HG03558 (cell line): Measurements from ENCODE around the gene ATE1.
"Not testable (repeated sequence)": the region's sequence is repeated elsewhere in the genome, so short reads cannot be mapped to it uniquely, and the experiment has no call there.

Experiments used
- ATAC-seq: cut with Tn5 transposase; IDR thresholded peaks from one replicate; pipeline ENCODE4 v1.9.1; 2021; ENCODE audit warnings: moderate number of reproducible peaks; ENCODE audit not compliant: unreplicated experiment; ENCODE audit errors: extremely low read depth

Gene ATE1

DNA sequence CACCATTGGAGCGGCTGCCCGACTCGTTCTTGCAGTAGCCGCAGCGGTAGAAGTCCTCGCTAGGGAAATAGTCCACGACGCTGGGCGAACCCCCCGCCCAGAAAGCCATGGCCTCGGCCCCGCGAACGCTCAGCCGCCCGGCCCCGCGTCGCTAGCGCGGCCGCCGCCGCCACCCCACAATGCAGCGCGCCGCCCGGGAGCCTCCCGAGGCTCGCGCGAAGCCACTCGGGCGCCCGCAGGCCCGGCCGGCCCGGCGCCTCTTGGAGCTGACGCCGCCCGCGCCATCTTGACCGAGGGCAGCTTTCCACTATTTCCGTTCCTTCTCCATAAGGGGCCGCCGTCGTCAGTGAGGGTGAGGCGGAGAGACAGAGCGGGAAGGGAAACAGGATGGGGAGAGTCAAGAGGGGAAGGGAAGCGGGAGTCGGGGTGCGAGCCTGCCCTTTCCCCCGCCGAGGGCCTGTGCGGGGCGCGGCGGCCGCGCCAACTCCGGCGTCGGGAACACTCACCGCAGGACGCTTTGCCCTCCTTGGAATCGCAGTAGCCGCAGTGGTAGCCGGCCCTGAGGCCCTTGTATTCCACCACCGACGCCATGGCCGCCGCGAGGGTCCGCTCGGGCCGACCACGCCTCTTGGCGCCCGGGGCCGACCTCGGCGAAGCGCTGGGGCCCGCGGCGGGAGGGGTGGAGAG is at the start of gene ATE1:
TSS of gene ATE1 (minus strand) at position 191 of the 687 bp plus-strand sequence. CDS start at position 109, 82 bp downstream.
- ATAC-seq: peak; percentile 66

DNA sequence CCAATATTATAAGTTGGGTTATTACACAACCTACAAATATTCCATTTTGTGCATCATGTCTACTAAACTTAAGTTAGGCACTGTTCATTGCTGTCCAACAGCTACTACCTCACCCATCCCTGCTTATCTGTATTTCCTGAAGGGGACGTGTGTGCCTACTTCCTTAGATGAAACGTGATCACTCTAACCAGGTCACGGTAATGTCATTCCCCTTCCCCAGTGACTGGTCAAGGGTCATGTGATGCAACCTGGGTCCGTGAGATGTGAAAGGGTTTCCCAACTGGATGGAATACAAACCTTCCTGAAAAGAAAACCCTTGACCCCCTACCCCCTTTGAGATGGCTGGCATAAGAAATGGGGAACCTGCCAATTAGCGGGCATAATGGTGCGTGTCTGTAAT is 48.8 kb upstream of the ATE1 start:
- no peak for ATAC-seq

DNA sequence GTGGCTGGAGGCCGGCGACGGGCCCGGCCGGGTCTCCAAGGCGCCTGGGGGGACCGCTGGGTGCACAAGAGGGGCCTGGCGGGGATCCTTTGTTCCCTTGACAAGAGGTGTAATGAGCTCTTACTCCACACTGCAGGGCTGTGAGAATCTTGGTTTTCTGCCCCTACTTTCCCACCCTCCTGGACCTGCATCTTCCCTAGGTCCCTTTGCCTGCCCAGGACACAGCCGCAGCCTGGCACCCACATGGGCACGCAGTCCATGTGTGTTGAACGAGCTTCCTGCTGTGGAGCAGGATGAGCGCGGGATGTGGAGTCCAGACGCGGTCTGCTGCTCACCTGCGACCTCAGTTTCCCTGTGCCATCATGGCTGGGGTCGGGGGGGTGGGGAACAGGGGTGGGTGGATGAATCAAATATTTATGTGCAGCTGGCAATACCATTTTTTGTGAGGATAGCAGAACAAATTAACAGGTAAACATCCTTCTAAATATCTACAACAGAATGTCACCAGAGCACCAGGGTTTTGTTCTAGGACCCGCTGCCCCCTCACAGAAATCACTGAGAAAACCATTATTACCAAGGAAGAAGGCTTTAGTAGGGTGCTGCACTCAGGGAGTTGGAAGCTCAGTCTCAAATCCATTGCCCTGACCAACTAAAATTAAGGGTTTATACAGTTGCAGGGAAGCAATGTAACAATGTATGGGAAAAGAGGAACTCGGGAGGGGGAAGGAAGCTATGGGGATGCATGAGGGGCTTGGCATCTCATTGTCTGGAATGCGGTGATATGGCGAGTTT is 47.7 kb upstream of the ATE1 start:
- ATAC-seq: no peak

DNA sequence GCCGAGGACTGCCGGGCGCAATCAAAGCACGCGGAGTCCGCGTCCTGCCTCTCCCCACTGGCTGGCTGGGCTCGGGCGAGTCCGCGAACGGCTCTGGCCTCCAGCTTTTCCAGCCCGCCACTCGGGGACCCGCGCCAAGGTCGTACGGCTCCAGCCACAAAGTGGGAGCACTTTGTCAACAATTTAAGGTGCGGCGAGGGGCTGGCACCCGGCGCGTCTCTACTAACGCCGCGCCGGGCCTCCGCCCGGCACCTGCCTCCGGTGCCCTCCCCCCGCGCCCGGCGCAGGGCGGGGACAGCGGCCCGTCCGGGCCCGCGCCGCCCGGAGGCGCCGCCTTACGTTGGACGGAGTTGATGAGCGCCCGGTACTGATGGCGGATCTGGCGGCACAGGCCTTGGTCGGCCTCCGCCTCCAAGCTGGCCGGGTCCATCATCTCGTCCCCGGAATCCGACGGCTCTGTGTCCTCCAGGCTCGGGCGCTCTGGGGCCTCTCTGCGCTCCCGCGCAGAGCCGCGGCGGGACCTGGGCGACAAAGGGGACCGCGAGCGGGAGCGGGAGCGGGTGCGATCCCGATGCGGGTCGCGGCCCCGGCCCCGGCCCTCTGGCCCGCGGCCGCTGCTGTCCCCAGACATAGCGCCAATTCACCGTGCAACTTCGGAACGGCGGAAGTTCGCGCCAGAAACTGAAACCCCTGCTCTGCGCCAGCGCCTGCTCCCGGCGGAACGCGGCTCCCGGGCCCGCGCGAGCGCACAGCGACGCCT is 46.9 kb upstream of the ATE1 start, which contains the start of gene NSMCE4A:
TSS of gene NSMCE4A (minus strand) at position 683 of the 760 bp plus-strand sequence. CDS start at position 631, 52 bp downstream.
- ATAC-seq: peak; percentile 67

DNA sequence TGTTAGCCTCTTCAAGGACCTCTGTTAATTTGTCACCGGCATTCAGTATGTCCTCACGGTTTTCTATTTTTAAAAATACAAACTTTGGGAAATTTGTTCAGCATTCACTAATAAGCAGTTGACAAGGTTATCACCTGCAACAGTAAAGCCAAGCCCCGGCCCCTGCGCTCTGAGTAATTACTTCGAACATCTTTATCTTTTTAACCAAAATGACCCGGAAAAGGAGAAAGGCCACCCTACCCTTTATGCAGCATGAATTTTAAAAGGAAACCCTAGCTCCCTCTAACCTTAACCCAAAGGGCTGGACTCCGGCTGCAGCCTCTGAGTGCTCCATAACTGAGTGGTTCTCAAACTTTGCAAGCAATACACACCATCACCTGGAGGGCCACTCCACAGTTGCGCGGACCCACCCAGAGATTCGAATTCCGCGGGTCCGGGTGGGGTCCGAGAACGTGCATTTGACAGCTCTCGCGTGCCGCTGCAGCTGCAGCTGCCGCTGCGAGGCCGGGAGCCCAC is 46.2 kb upstream of the ATE1 start:
- peak; percentile 17 for ATAC-seq

DNA sequence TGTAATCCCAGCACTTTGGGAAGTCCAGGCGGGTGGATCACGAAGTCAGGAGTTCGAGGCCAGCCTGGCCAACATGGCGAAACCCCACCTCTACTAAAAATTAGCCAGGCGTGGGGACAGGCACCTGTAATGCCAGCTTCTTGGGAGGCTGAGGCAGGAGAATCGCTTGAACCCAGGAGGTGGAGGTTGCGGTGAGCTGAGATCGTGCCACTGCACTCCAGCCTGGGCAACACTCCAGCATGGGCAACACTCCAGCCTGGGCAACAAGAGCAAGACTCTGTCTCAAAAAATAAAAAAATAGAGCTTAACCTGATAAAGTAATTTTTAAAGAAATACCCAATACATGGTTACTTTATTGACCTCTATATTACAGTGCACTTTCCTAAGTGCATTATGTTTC is 41.3 kb upstream of the ATE1 start:
- not testable (repeated sequence) for ATAC-seq

DNA sequence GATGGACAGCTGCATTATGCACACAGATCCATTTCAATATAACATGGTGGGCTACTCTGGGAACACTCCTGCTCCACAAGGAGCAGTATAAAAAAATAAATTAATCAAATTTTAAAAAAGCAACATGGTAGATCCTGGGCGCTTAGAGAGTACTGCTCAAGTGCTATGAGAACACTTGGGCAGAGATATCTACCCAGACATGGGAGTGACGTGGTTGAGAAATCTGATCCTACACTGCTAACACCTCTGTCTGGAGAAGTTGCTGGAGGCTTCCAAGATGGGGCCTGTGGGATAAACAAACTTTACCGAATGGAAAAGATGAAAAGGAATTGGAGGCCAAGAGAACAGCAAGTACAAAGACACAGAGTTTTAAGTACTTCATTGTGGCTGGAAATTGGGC is 38.2 kb upstream of the ATE1 start:
- no peak for ATAC-seq

DNA sequence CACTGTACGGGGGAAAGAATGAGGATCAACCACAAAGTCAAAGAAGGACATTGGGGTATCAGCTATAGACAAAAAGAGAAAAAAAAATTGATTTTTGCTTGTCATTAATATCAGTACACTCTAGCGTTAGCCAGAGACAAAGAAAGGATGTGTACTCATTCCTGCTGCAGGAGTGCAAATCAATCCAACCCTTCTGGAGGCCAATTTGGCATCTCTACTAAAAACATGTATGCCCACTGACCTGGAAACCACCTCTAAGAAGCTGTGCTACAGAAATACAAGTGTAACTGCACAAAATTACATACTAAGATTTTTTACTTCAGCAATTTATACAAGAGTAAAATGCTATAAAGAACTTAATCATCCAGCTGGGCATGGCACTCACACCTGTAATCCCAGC is 33.6 kb upstream of the ATE1 start:
- ATAC-seq: no peak

DNA sequence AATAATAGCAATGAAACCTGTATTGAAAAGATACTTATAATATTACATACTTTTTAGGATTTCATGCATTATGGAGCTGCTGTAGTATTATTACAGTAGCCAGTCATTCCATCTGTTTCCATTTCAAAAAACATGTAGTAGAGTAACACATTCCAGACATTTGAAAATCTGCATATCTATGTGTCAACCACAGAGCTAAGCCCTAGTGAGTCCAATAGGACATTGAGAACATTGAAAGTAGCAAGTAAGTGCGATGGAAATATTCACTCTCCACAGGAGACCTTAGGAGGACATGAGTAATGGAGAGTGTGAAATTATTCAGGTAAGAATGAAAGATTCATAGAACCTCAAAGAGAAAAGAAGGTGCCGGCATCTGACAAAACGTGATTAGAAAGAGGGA is 31.8 kb upstream of the ATE1 start:
- ATAC-seq: no peak

DNA sequence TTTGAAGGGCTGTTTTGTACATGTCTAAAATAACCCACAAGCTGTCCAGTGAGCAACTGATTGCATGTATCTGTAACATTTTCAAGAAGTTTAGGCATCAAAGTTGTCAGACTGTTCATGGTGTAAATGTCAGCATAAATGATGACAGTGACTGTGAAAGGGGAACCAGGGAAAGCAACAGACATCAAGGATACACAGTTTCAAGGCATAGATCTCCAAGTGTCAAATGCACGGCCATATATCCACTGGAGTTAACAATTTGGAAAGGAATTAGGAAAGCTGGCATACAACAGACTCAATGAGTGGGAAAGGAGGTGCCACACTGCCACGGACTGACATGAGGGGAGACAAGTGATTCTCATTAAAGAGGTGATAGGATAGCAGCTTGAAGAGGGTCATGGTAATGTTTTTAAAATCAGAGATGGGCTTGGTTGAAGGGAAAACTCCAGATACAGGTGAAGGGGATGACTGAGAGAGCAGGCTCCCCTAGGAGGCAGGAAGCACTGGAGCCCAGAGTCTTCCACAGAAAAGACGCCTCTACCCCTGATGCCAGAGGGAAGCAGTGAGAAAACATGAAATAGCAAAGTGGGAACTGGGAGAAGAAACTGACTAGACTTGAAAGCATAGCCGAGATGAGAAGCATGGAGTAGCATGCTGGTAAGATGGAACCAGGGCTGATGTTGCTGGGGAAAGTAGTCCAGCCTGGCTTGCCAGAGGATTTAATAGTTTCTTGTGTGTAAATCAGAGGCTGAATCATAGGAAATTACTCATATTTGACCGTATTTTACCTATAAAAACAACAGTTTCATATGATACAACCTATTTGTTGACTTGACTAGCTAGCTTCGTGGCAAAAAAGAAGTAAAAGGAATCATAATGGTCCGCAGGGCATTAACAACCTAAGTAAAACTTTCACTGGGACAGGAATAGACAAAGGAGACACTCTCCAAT is 28.6 kb upstream of the ATE1 start:
- no peak for ATAC-seq

DNA sequence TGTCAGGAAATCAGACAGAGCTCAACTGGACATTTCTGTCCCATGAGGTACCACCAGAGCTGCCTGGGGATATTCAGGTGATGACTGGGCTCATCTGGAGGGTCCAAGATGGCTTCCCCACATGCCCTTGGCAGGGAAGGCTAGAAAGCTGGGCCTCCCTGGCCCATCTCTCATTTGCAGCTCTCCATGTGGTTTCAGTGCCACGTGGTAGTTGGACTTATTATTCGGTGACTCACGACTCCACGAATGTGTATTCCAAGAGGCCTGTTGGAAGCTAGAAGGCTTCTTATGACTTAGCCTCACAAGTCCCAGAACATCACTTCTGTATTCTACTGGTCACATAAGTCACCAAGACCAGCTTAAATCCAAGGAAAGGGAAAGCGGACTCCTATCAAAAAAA is 24.4 kb upstream of the ATE1 start:
- ATAC-seq: no peak

DNA sequence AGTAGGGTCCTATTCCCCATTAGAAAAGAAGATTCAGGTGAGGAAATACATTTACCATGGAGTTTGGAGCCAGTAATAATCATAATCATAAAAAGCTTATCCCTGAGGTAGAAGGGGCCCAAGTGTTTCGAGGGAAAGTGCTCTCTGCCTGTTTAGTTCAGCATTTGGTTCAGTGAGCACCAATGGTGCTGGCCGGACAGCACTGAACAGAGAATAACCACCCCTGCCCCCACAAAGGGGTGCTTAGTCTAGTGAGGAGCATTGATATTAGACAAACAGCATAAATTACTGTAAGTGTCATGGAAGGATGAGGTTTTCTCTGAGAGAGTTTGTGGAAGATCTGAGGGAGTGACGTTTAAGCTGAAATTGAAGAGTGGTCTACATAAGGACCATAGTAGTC is 21.6 kb upstream of the ATE1 start:
- no peak for ATAC-seq

DNA sequence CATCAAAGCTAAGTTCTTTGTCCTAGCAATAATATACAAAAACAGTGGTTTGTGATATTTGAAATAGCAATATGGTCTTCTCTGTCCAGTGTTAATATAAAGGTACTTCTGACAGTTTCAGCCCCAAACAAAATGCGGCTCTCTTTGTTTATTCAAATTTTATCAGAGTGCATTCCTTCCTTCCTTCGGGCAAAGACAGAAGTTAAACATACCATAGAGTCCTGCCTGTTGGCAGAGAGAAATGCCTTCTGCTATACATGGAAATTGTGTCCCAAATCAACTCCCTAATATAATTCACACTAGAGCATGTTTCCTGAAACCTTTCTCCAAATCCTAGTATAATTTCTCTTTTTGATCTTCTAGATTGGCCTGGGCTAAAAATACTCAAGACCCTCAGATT is 21.2 kb upstream of the ATE1 start:
- ATAC-seq: no peak

DNA sequence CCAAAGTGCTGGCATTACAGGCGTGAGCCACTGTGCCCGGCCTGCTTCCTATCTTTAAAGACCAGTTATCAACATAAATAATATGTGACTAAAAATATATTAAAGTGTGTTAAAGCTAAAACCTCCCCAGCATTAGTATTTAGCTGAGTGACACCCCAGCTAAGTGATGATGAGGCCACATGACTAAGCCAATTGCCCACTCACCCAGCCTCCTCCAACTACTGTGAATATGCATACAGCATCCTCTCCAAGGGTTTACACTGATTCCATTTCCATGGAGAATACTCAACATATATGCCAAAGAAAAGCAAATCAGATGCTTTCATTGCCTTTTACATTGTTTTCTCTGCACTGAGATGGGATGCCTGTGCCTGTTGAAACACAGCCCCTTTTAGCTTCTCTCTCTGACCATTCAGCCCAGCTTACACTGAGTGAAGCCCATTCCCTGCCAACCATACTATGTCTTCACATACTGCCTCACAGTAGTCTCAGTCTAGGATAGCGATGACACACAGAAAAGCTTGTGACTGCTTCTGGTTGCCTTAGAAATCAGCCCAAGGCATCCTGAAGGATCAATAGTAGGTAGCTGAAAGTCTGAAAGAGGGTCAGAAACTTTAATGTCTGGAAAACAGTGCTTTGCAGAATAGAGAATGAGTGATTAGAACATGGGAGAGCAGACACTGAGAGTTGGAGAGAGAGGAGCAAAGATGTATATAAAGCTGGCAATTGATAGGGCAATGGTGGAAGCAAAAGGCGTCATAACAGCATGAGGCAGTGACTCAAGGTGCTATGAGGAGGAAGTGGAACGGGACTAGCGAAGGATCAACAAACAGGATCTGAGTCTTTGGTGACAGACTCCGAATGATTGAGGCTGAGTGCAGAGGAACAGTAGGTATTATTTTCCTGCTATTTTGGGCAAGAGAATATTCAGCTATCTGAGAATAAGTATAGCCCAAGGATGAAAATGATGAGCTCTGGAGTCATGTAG is 19.8 kb upstream of the ATE1 start:
- no peak for ATAC-seq

DNA sequence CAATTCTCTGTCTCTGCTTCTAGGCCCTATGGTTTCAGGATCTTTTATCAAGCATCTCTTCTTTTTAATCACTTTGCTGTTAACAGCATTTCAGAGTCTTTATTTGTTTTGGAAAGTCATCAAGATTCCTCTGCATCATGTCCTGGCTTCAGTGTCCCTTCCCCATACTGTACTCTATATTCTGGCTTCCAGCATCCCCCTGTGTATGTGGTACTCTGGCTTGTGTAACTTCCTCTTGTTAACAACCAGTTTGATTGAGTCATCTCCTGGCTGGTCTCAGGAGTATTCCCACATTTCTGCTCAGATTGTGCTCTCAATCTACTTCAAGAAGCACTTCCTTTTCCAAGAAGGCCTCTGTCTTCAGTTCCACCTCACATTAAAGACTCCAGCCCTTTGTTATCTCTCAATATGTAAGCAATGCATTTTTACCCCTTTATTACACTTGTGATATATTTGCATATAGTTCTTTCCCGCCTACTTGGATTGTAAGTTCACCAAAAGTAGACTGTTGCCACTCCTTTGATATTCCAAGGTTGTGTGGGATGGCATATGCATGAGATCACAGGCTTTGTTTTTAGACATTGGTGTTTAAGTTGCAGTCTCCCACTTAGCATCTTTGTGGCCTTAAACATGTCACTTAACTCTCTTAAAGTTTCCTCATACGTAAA is 15.1 kb upstream of the ATE1 start:
- no peak for ATAC-seq

DNA sequence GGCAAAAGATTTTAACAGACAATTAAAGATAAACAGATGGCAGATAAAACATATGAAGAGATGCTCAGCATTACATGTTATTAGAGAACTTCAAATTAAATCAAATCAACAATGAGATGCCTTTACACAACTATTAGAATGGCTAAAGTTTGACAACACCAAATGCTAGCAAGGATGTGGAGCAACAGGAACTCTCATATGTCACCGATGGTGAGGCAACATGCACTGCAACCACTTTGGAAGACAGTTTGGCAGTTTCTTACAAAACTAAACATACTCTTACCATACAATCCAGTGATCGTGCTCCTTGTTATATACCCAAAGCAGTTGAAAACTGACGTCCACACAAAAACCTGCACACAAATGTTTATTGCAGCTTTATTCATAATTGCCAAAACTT is 13.7 kb upstream of the ATE1 start:
- ATAC-seq: no peak

DNA sequence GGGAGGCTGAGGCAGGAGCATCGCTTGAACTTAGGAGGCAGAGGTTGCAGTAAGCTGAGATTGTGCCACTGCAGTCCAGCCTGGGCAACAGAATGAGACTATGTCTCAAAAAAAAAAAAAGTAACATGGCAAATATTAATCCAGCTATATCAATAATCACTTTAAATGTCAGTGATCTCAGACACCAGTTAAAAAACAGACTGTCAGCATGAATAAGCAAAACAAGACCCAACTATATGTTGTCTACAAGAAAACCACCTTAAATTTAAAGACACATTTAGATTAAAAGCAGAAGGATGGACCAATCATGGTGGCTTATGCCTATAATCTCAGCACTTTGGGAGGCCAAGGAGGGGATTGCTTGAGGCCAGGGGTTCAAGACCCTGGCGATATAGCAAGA is 8.5 kb upstream of the ATE1 start:
- no peak for ATAC-seq

DNA sequence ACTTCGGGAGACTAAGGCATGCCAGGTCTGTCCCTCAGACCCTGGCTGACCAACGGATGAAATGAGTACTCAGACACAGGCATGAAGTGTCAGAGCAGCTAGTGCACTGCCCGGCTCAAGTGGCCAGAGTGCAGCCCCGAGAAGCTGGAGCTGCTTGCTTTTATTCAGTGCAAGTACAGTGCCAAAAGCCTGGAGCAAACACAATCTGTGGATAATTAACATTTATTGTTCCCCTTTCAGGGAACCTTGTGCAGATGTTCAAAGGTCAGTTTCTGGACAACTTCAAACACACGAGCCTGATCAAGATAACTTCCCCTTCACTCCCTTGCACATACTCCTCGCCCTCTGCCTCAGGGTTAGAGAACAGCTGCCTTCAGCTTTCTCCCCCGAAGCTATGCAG is 7.9 kb upstream of the ATE1 start:
- no peak for ATAC-seq
